Neuronal stem cell (in vitro differentiated cells): Measurements from ENCODE around the gene SRRD.

Experiments used
- DNase-seq: peaks from one replicate; pipeline ENCODE4 v3.0.0-alpha.2; 2013; ENCODE audit warnings: low spot score
- H2AFZ ChIP-seq: one replicate; pipeline ENCODE4 v1.6.1; 2013; ENCODE audit warnings: mild to moderate bottlenecking, low read length, inconsistent platforms
- H2AK5ac ChIP-seq: 2 replicates; pipeline ENCODE4 v1.6.1; 2013; ENCODE audit warnings: low read depth, mild to moderate bottlenecking, inconsistent platforms, low read length, moderate library complexity, mixed read lengths
- H2BK120ac ChIP-seq: 2 replicates; pipeline ENCODE4 v1.6.1; 2013; ENCODE audit warnings: low read depth, mild to moderate bottlenecking, inconsistent platforms, low read length, moderate library complexity, mixed read lengths
- H2BK12ac ChIP-seq: one replicate; pipeline ENCODE4 v1.6.1; 2013; ENCODE audit warnings: low read length, inconsistent platforms
- H2BK15ac ChIP-seq: 2 replicates; pipeline ENCODE4 v1.6.1; 2013; ENCODE audit warnings: mild to moderate bottlenecking, low read length, inconsistent platforms, mixed read lengths
- H2BK5ac ChIP-seq: one replicate; pipeline ENCODE4 v1.6.1; 2013; ENCODE audit warnings: inconsistent platforms, mild to moderate bottlenecking, low read length, moderate library complexity
- H3K14ac ChIP-seq: one replicate; pipeline ENCODE4 v1.6.1; 2013; ENCODE audit warnings: low read length, inconsistent platforms
- H3K18ac ChIP-seq: 2 replicates; pipeline ENCODE4 v1.6.1; 2013; ENCODE audit warnings: low read length, inconsistent platforms
- H3K23ac ChIP-seq: 2 replicates; pipeline ENCODE4 v1.6.1; 2013; ENCODE audit warnings: low read depth, mild to moderate bottlenecking, mixed read lengths, low read length, inconsistent platforms; ENCODE audit not compliant: poor library complexity
- H3K27ac ChIP-seq: replicated peaks from 3 replicates; pipeline ENCODE4 v1.5.1; 2013; ENCODE audit warnings: low read length, inconsistent platforms
- H3K27me3 ChIP-seq, 3 experiments: 2 replicates each; pipeline ENCODE4 v1.6.1; 2013; ENCODE audit warnings: low read length in 3 of 3, mild to moderate bottlenecking in 2 of 3, inconsistent platforms in 1 of 3, low read depth in 1 of 3, mixed read lengths in 1 of 3, moderate library complexity in 1 of 3; ENCODE audit not compliant: control insufficient read depth in 3 of 3, insufficient read depth in 3 of 3
- H3K36me3 ChIP-seq, 2 donors: replicated peaks in 1 of 2; 2 replicates each; pipeline ENCODE4 v1.6.1; 2013; ENCODE audit warnings: low read length in 2 of 2; ENCODE audit not compliant: control insufficient read depth in 2 of 2, insufficient read depth in 2 of 2
- H3K4ac ChIP-seq: 2 replicates; pipeline ENCODE4 v1.6.1; 2013; ENCODE audit warnings: inconsistent platforms, mild to moderate bottlenecking, low read length, moderate library complexity
- H3K4me1 ChIP-seq, 2 donors: 1 replicate in 1 of 2; 2 replicates in 1 of 2; pipeline ENCODE4 v1.6.1; 2013; ENCODE audit warnings: low read length in 2 of 2, low read depth in 1 of 2; ENCODE audit not compliant: control insufficient read depth in 2 of 2, insufficient read depth in 1 of 2
- H3K4me2 ChIP-seq: one replicate; pipeline ENCODE4 v1.6.1; 2013; ENCODE audit warnings: mild to moderate bottlenecking, low read length, inconsistent platforms; ENCODE audit not compliant: insufficient read depth, poor library complexity, severe bottlenecking
- H3K4me3 ChIP-seq, 2 donors: 2 replicates each; pipeline ENCODE4 v1.5.1; 2013; ENCODE audit warnings: low read length in 2 of 2, mild to moderate bottlenecking in 2 of 2, inconsistent platforms in 1 of 2, moderate library complexity in 1 of 2
- H3K79me1 ChIP-seq: one replicate; pipeline ENCODE4 v1.6.1; 2013; ENCODE audit warnings: low read depth, mild to moderate bottlenecking, inconsistent platforms, low read length, moderate library complexity
- H3K9ac ChIP-seq: one replicate; pipeline ENCODE4 v1.6.1; 2013; ENCODE audit warnings: mild to moderate bottlenecking, low read depth, low read length, inconsistent platforms; ENCODE audit not compliant: poor library complexity
- H3K9me3 ChIP-seq, 2 donors: replicated peaks in 1 of 2; 2 replicates each; pipeline versions ENCODE3 to v1.6.1; 2013; ENCODE audit warnings: low read length in 2 of 2, mild to moderate bottlenecking in 2 of 2, inconsistent platforms in 1 of 2, low read depth in 1 of 2, mixed read lengths in 1 of 2, moderate library complexity in 1 of 2; ENCODE audit not compliant: control insufficient read depth in 2 of 2, insufficient read depth in 1 of 2
- H4K8ac ChIP-seq: one replicate; pipeline ENCODE4 v1.6.1; 2013; ENCODE audit warnings: low read depth, mild to moderate bottlenecking, inconsistent platforms, low read length, moderate library complexity
- H4K91ac ChIP-seq: one replicate; pipeline ENCODE4 v1.6.1; 2013; ENCODE audit warnings: low read length, low read depth, mild to moderate bottlenecking, inconsistent platforms; ENCODE audit not compliant: poor library complexity
- WGBS, 2 donors: extraction: QIAGEN DNeasy Blood & Tissue Kit; methylation state at CpG; one replicate each; pipeline ENCODE4 v1.1.7; 2013; ENCODE audit warnings: missing lambda C conversion rate in 2 of 2, mixed read lengths in 1 of 2; ENCODE audit not compliant: insufficient read length in 2 of 2, insufficient replicate concordance in 1 of 2; ENCODE audit errors: extremely low coverage in 2 of 2; 5-methylcytosine and 5-hydroxymethylcytosine counted together

SRRD gene

DNA sequence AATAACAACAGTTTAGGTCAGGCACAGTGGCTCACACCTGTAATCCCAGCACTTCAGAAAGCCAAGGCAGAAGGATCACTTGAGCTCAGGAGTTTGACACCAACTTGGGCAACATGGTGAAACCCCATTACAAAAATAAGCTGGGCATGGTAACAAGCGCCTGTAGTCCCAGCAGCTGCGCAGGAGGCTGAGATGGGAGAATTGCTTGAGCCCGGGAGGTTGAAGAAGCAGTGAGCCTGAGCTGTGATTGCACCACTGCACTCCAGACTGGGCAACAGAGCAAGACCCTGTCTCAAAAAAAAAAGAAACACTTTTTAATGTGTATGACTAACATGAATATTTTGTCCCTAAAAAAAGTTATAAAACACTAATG is 53.1 kb downstream of the SRRD start:
- H3K18ac ChIP-seq, result no peak overlapping the region
- no peak overlapping the region for H4K8ac ChIP-seq
- H3K27me3 ChIP-seq, result no peaks in the 10 kb centered on the region
- no peak overlapping the region for H3K23ac ChIP-seq
- no peak overlapping the region for H3K4ac ChIP-seq
- no peak overlapping the region for H4K91ac ChIP-seq
- H3K27ac ChIP-seq, result no peak overlapping the region
- H3K9ac ChIP-seq, result no peak overlapping the region
- peaks cover 12 to 93% of the 10 kb centered on the region in 2 donors for H3K36me3 ChIP-seq
- no peak overlapping the region for H2BK15ac ChIP-seq
- H3K4me1 ChIP-seq, result peaks cover 0 to 1% of the 10 kb centered on the region in 2 donors
- H2AFZ ChIP-seq, result no peak overlapping the region
- peaks cover 0 to 2% of the 10 kb centered on the region in 2 donors for H3K9me3 ChIP-seq
- no peak overlapping the region for H2BK120ac ChIP-seq
- no peak overlapping the region for H2AK5ac ChIP-seq
- no CpG with 5 or more reads among the region's 3 CpGs for WGBS, 2 donors
- H2BK5ac ChIP-seq, result no peak overlapping the region
- DNase-seq, result no peak
- H3K14ac ChIP-seq, result no peak overlapping the region
- H2BK12ac ChIP-seq, result no peak overlapping the region
- no peak overlapping the region for H3K4me2 ChIP-seq
- peaks cover 3% of the 10 kb centered on the region for H3K79me1 ChIP-seq
- no peak overlapping the region for H3K4me3 ChIP-seq

DNA sequence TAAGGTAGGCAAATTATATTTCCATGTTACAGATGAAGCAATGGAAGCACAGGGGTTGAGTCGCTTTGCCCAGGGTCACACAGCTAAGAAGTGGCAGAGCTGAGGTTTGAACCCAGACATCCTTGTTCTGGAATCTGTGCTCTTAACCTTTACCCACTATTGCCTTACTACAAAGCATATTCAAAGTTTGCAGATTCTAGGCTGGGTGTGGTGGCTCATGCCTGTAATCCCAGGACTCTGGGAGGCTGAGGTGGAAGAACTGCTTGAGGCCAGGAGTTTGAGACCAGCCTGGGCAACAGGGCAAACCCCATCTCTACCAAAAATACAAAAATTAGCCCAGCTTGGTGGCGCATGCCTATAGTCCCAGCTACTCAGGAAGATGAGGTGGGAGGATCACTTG is 56.4 kb downstream of the SRRD start:
- no CpG with 5 or more reads among the region's 2 CpGs for WGBS, 2 donors
- Histone ChIP-seq H3K4me1 (no peaks in the 10 kb centered on the region), H3K27me3 (no peaks in the 10 kb centered on the region)

DNA sequence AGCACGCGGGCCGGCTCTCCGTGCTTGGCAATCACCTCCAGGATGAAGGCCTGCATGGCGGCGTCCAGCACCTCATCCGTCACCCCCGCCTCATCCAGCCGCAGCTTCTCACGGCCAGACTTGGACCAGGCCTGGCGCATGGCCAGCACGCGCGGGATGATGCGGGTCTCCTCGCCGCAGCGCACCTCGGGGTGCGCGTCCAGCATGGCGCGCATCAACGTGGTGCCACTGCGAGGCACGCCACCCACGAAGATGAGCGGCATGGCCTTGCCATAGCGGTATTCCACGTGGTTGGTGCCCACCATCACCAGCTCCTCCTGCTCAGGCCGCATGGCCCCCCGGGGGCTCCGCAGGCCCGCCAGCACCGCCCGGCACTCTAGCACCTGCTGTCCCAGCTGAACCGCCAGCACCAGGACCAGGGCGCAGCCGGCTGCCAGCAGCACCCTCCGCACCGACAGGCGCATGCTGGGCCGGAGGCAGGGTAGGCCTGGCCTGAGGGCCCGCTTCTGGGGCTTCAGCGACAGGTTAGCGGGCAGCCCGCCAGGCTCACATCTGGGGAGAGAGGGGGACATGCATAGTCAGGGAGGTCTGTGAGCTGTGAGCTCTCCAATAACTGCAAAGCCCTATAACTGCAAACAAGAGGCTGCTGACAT is 57.6 kb downstream of the SRRD start:
- peak overlapping the region; percentile 61 for H2BK12ac ChIP-seq
- H3K27ac ChIP-seq, result no peak overlapping the region
- no peak overlapping the region for H4K91ac ChIP-seq
- no peak for DNase-seq
- H3K14ac ChIP-seq, result no peak overlapping the region
- no peak overlapping the region for H3K4me2 ChIP-seq
- H3K18ac ChIP-seq, result no peak overlapping the region
- no peak overlapping the region for H3K4me3 ChIP-seq
- H3K79me1 ChIP-seq, result peaks cover 3% of the 10 kb centered on the region
- H3K4ac ChIP-seq, result no peak overlapping the region
- no peaks in the 10 kb centered on the region for H3K27me3 ChIP-seq
- H3K23ac ChIP-seq, result peak overlapping the region; percentile 39
- H2BK120ac ChIP-seq, result no peak overlapping the region
- H2AFZ ChIP-seq, result no peak overlapping the region
- H4K8ac ChIP-seq, result no peak overlapping the region
- no peak overlapping the region for H2BK5ac ChIP-seq
- H3K4me1 ChIP-seq, result no peaks in the 10 kb centered on the region
- H3K9me3 ChIP-seq, result peaks cover 0 to 2% of the 10 kb centered on the region in 2 donors
- no peak overlapping the region for H3K9ac ChIP-seq
- WGBS, 2 donors, result no CpG with 5 or more reads among the region's 47 CpGs
- peaks cover 11 to 80% of the 10 kb centered on the region in 2 donors for H3K36me3 ChIP-seq
- H2AK5ac ChIP-seq, result no peak overlapping the region
- no peak overlapping the region for H2BK15ac ChIP-seq

More for the DNA sequence above, 56.4 kb downstream of the SRRD start:
- Histone ChIP-seq H2BK5ac (no peak overlapping the region), H2BK15ac (no peak overlapping the region), H3K14ac (no peak overlapping the region), H2BK12ac (no peak overlapping the region), H2BK120ac (no peak overlapping the region), H3K27ac (no peak overlapping the region), H3K23ac (no peak overlapping the region), H2AFZ (no peak overlapping the region), H3K79me1 (peaks cover 3% of the 10 kb centered on the region), H3K4me3 (no peak overlapping the region), H3K36me3 (peaks cover 12 to 88% of the 10 kb centered on the region in 2 donors), H3K18ac (no peak overlapping the region), H4K91ac (no peak overlapping the region), H3K9ac (no peak overlapping the region), H3K4me2 (no peak overlapping the region), H3K9me3 (peaks cover 0 to under 1% of the 10 kb centered on the region in 2 donors), H2AK5ac (no peak overlapping the region), H3K4ac (no peak overlapping the region), H4K8ac (no peak overlapping the region)
- DNase-seq, result no peak

DNA sequence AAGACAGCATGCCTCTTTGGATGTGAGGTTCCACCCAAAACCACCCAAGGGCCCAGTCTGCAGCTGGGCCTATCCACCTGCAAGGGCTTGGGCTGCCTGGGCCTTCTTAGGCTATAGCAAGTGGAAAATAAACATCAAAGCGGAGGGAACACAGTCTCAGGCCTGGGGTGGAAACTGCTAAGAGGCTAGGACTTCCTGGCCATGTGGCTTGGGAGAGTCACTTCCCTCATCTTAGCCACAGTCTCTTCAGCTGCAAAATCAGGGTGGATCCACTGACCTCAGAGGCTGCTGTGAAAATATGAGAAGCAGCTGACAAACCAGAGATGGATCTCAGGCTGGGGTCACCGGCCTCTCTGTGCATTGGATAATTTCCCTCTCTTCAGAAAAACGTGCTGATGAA is 59.2 kb downstream of the SRRD start:
- Histone ChIP-seq H3K23ac (no peak overlapping the region), H2BK5ac (no peak overlapping the region), H2AK5ac (no peak overlapping the region), H2BK15ac (no peak overlapping the region), H3K9ac (no peak overlapping the region), H2AFZ (no peak overlapping the region), H3K4me2 (no peak overlapping the region), H4K8ac (no peak overlapping the region), H2BK120ac (no peak overlapping the region), H2BK12ac (no peak overlapping the region), H3K9me3 (peaks cover 0 to 2% of the 10 kb centered on the region in 2 donors), H3K4ac (no peak overlapping the region), H3K4me1 (no peaks in the 10 kb centered on the region), H3K14ac (no peak overlapping the region), H3K4me3 (no peak overlapping the region), H3K79me1 (peaks cover 3% of the 10 kb centered on the region), H4K91ac (no peak overlapping the region), H3K27ac (no peak overlapping the region), H3K27me3 (no peaks in the 10 kb centered on the region), H3K36me3 (peaks cover 11 to 72% of the 10 kb centered on the region in 2 donors), H3K18ac (no peak overlapping the region)
- DNase-seq, result no peak
- WGBS, 2 donors, result no CpG with 5 or more reads among the region's 3 CpGs
